ENCODE measurements around the gene PCDH20.

The PCDH20 gene, protein sequence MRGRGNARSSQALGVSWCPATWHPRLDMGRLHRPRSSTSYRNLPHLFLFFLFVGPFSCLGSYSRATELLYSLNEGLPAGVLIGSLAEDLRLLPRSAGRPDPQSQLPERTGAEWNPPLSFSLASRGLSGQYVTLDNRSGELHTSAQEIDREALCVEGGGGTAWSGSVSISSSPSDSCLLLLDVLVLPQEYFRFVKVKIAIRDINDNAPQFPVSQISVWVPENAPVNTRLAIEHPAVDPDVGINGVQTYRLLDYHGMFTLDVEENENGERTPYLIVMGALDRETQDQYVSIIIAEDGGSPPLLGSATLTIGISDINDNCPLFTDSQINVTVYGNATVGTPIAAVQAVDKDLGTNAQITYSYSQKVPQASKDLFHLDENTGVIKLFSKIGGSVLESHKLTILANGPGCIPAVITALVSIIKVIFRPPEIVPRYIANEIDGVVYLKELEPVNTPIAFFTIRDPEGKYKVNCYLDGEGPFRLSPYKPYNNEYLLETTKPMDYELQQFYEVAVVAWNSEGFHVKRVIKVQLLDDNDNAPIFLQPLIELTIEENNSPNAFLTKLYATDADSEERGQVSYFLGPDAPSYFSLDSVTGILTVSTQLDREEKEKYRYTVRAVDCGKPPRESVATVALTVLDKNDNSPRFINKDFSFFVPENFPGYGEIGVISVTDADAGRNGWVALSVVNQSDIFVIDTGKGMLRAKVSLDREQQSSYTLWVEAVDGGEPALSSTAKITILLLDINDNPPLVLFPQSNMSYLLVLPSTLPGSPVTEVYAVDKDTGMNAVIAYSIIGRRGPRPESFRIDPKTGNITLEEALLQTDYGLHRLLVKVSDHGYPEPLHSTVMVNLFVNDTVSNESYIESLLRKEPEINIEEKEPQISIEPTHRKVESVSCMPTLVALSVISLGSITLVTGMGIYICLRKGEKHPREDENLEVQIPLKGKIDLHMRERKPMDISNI

DNA sequence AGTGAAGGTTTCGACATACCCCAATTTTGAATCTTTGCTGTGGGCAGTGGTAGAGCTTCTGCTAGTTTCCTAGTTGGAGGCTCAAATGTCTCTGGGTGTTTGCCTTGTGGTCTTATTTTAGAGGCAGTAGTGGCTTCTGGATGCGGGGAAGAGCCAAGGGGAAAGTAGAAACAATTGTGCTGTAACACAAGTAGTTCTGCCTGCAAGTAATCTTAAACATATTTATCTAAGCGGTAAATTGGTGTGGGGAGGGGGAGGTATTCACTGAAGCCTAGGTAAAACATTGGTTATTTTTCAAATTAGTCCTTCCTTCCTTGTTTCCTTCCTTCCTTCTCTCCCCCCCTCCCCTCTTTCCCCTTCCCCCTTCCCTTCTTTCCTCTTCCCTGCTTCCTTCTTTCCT, at the start of gene PCDH20:
TSS of gene PCDH20 (minus strand) at position 101 of the 400 bp plus-strand sequence. CDS start 691 bp downstream, outside the sequence.
- Histone ChIP-seq H3K27me3 (ENCODE audit: control insufficient read depth, insufficient read depth, low read length) (peaks cover 38% of the 10 kb centered on the region), H3K36me3 (ENCODE audit: control insufficient read depth, insufficient read depth, low read length) (no peaks in the 10 kb centered on the region), H3K9me3 (ENCODE audit: control insufficient read depth, insufficient read depth, low read length) (no peaks in the 10 kb centered on the region), H3K4me1 (ENCODE audit: control insufficient read depth, insufficient read depth, low read length) (peaks cover 2% of the 10 kb centered on the region; the same call in 1 of the 2 replicates), H3K4me3 (ENCODE audit: low read depth, low read length) (peak within 1 kb of the TSS; percentile 83), H3K27ac (ENCODE audit: low read depth, low read length) (peak within 1 kb of the TSS; percentile 25), H3K9ac (ENCODE audit: low read depth, low read length) (peak within 1 kb of the TSS; percentile 63; the same call in 1 of the 2 replicates)

DNA sequence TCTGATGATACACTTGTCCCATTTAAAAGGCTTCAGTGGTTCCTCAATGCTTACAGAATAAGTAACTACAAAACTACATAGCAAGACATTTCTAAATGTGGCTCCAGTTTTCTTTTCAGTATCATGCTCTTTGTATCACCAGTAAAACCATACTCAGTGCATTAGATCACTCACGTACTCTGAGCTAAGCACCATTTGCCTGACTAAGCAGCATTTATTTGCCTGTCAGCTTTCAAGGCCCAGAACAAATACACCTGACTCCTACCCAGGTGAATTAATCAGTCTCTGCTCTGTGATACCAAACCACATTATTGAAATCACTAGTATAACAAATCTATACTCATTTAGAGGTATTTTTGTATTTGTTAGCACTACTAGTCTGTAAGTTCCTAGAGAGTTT, 47.4 kb upstream of the PCDH20 start:
- Histone ChIP-seq H3K4me3 (ENCODE audit: low read depth, low read length) (no peak overlapping the region), H3K27me3 (ENCODE audit: control insufficient read depth, insufficient read depth, low read length) (no peaks in the 10 kb centered on the region), H3K4me1 (ENCODE audit: control insufficient read depth, insufficient read depth, low read length) (no peaks in the 10 kb centered on the region), H3K27ac (ENCODE audit: low read depth, low read length) (no peak overlapping the region), H3K9me3 (ENCODE audit: control insufficient read depth, insufficient read depth, low read length) (no peaks in the 10 kb centered on the region), H3K9ac (ENCODE audit: low read depth, low read length) (no peak overlapping the region), H3K36me3 (ENCODE audit: control insufficient read depth, insufficient read depth, low read length) (no peaks in the 10 kb centered on the region)

DNA sequence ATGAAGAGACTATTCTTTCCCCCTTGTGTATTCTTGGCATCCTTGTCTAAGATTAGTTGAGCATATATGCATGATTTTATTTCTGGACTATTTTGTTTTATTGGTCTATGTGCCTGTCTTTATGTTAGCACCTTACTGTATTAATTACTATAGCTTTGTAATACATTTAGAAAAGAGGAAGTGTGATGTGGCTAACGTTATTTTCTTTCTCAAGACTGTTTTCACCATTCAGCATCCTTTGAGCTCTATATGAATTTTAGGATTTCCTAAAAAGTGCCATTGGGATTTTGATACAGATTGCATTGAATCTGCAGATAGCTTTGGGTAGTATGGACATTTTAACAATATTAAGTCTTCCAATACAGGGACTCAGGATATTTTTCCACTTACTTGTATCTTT, 37.5 kb upstream of the PCDH20 start:
- Histone ChIP-seq H3K9ac (ENCODE audit: low read depth, low read length) (no peak overlapping the region), H3K4me3 (ENCODE audit: low read depth, low read length) (no peak overlapping the region), H3K27me3 (ENCODE audit: control insufficient read depth, insufficient read depth, low read length) (no peaks in the 10 kb centered on the region), H3K27ac (ENCODE audit: low read depth, low read length) (no peak overlapping the region), H3K4me1 (ENCODE audit: control insufficient read depth, insufficient read depth, low read length) (no peaks in the 10 kb centered on the region), H3K36me3 (ENCODE audit: control insufficient read depth, insufficient read depth, low read length) (no peaks in the 10 kb centered on the region), H3K9me3 (ENCODE audit: control insufficient read depth, insufficient read depth, low read length) (no peaks in the 10 kb centered on the region)

DNA sequence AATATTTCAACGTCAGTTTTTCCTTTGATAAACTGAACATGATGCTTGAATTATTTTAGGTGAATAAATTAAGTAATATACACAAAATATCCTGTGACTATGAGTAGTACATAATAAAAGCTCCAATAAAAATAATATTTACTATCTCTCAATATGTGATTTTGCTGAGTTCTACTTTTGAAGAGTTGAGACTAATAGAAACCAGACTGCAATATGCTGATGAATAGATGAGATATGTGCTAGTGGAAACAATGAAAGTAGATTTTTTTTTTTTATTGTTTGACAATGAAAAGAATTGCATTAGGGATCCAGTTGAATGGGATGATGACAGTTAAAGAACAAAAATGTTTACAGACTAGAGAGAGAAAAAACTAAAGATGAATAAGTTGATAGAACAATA, 16.4 kb upstream of the PCDH20 start:
- Histone ChIP-seq H3K27ac (ENCODE audit: low read depth, low read length) (no peak overlapping the region), H3K4me1 (ENCODE audit: control insufficient read depth, insufficient read depth, low read length) (peaks cover 14% of the 10 kb centered on the region), H3K9ac (ENCODE audit: low read depth, low read length) (no peak overlapping the region), H3K36me3 (ENCODE audit: control insufficient read depth, insufficient read depth, low read length) (no peaks in the 10 kb centered on the region), H3K4me3 (ENCODE audit: low read depth, low read length) (no peak overlapping the region), H3K27me3 (ENCODE audit: control insufficient read depth, insufficient read depth, low read length) (no peaks in the 10 kb centered on the region), H3K9me3 (ENCODE audit: control insufficient read depth, insufficient read depth, low read length) (no peaks in the 10 kb centered on the region)

DNA sequence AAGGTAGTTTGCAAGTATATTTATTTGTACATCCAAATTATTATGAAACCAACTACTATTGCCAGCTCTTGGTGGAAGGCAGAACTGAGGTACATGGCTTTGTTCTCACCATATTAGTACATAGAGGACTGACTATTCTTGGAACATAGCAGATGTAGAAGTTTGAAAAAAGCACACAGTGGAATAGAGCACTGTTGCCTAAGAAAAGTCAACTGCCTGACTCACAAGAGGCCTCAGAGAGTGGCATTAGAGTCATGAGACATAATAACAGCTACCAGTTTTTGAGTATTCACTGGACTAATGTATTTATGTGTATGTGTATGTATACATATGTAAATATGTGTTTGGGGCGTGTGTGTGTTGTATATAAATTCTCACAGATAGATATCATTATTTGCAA, 8.3 kb upstream of the PCDH20 start:
- H3K4me1 ChIP-seq (ENCODE audit: control insufficient read depth, insufficient read depth, low read length), result peaks cover 5% of the 10 kb centered on the region; the same call in 1 of the 2 replicates
- no peaks in the 10 kb centered on the region for H3K27me3 ChIP-seq (ENCODE audit: control insufficient read depth, insufficient read depth, low read length)
- H3K36me3 ChIP-seq (ENCODE audit: control insufficient read depth, insufficient read depth, low read length), result no peaks in the 10 kb centered on the region
- H3K9ac ChIP-seq (ENCODE audit: low read depth, low read length), result no peak overlapping the region
- H3K4me3 ChIP-seq (ENCODE audit: low read depth, low read length), result no peak overlapping the region
- H3K27ac ChIP-seq (ENCODE audit: low read depth, low read length), result no peak overlapping the region
- H3K9me3 ChIP-seq (ENCODE audit: control insufficient read depth, insufficient read depth, low read length), result no peaks in the 10 kb centered on the region

DNA sequence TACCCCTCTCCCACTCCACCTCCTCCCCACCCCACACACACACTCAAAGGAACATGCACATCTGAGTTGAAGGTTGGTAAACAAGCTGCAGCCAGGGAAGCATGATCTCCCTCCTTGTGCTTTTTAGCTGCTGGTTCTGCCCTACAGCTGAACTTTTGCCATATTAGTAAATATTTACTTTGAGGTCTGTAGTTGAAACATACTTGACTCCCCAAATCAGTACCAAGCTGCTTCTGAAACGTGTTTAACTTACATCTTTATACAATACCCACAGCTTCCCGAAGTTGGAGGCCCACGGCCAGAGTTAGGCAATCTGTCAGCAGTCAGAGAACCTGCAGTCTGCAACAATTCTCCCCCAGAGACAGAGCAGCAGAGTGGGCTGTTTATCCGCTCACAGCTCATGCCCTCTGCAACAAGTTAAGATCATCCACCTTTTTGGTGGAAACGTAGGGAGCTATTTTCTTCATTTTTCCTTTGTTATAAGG, 1.5 kb upstream of the PCDH20 start:
- Histone ChIP-seq H3K27ac (ENCODE audit: low read depth, low read length) (no peak overlapping the region), H3K27me3 (ENCODE audit: control insufficient read depth, insufficient read depth, low read length) (peaks cover 31% of the 10 kb centered on the region), H3K4me3 (ENCODE audit: low read depth, low read length) (no peak overlapping the region), H3K9me3 (ENCODE audit: control insufficient read depth, insufficient read depth, low read length) (no peaks in the 10 kb centered on the region), H3K9ac (ENCODE audit: low read depth, low read length) (no peak overlapping the region), H3K4me1 (ENCODE audit: control insufficient read depth, insufficient read depth, low read length) (peaks cover 5% of the 10 kb centered on the region; the same call in 1 of the 2 replicates), H3K36me3 (ENCODE audit: control insufficient read depth, insufficient read depth, low read length) (no peaks in the 10 kb centered on the region)

DNA sequence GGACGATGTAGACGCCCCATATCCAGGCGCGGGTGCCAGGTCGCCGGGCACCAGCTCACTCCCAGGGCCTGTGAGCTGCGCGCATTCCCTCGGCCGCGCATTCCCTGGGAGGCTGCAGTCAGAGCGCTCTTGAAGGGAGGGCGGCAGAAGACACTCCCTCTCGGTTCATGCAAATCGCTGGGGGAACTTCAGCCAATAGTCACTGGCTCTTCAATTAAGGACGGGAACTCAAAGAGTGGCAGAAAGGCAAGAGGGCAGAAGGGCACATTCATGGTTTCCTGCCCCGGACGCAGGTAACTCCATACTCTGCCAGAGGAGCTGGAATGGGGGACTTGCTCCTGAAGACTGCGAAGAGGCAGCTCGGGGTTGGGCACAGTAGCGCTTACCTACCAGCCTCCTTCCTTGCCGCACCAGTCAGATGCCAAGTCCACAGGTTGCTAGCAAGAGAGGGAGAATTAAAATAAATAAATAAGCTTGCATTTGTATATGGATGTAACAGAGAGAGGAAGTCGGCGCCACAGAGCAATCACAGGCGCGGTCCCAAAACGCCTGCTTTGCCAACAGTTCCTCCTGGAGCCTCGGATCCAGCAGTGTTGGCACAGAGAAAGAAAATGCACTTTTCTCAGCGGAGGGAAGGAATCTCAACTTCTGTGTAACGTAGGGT, 459 bp downstream of the PCDH20 start:
- Histone ChIP-seq H3K9ac (ENCODE audit: low read depth, low read length) (peak overlapping the region; percentile 63; the same call in 1 of the 2 replicates), H3K4me1 (ENCODE audit: control insufficient read depth, insufficient read depth, low read length) (no peaks in the 10 kb centered on the region), H3K27ac (ENCODE audit: low read depth, low read length) (peak overlapping the region; percentile 25), H3K9me3 (ENCODE audit: control insufficient read depth, insufficient read depth, low read length) (no peaks in the 10 kb centered on the region), H3K36me3 (ENCODE audit: control insufficient read depth, insufficient read depth, low read length) (no peaks in the 10 kb centered on the region), H3K27me3 (ENCODE audit: control insufficient read depth, insufficient read depth, low read length) (peaks cover 38% of the 10 kb centered on the region), H3K4me3 (ENCODE audit: low read depth, low read length) (peak overlapping the region; percentile 83)

DNA sequence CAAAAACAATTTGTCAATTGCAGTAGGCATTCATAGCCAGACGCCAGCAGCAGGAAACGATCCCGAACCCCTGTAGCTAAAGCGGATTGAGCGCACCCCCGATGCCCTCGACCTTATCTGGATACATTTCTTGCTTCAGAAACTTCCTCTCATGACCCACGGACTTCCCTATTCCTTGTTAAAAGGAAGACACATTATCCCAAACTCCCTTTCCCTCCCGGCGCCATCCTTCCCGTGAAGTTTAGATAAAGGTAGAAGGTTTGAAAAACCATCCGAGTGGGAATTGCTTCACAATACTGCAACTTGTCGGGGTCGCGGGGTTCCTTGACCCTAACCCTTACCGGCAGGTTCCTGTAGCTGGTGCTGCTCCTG, 977 bp downstream of the PCDH20 start:
- Histone ChIP-seq H3K9me3 (ENCODE audit: control insufficient read depth, insufficient read depth, low read length) (no peaks in the 10 kb centered on the region), H3K9ac (ENCODE audit: low read depth, low read length) (no peak overlapping the region), H3K4me3 (ENCODE audit: low read depth, low read length) (peak overlapping the region; percentile 83), H3K27me3 (ENCODE audit: control insufficient read depth, insufficient read depth, low read length) (peaks cover 38% of the 10 kb centered on the region), H3K27ac (ENCODE audit: low read depth, low read length) (peak overlapping the region; percentile 25), H3K36me3 (ENCODE audit: control insufficient read depth, insufficient read depth, low read length) (no peaks in the 10 kb centered on the region), H3K4me1 (ENCODE audit: control insufficient read depth, insufficient read depth, low read length) (no peaks in the 10 kb centered on the region)

DNA sequence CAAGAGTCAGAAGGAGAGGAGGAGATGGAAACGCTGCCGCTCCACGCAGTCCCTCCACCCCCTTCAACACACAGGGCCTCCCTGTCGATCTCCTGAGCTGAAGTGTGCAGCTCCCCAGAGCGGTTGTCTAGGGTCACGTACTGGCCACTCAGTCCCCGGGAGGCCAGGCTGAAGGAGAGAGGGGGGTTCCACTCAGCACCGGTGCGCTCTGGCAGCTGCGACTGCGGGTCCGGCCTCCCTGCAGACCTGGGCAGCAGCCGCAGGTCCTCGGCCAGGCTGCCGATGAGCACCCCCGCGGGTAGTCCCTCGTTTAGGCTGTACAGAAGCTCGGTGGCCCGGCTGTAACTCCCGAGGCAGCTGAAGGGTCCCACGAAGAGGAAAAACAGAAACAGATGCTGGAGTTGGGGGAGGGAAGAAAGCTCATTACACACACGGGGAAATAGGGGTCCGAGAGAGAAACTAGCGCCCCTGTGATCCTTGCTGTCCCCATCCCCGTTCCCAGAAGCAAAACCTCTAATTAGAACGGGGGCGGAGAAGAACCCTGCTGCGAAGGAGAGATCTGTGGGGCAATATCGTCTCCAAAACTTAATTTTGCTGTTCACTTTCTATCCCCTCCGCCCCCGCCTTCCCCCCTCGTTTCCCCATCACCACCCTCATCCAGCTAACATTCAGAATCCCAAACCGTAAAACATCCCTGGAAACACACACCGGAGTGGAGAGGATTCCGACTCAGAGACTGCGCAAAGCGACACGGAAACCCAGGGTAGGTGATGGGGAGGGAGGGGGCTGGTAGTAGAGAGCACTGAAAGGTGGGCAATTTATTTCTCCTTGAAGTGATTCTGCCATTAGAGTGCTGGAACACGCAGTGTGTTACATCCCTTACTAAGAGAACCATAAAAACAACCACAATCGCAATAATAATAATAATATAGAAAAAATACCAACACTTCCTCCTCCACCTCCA, 1.8 kb downstream of the PCDH20 start:
- Histone ChIP-seq H3K4me1 (ENCODE audit: control insufficient read depth, insufficient read depth, low read length) (no peaks in the 10 kb centered on the region), H3K36me3 (ENCODE audit: control insufficient read depth, insufficient read depth, low read length) (no peaks in the 10 kb centered on the region), H3K9me3 (ENCODE audit: control insufficient read depth, insufficient read depth, low read length) (no peaks in the 10 kb centered on the region), H3K27ac (ENCODE audit: low read depth, low read length) (no peak overlapping the region), H3K9ac (ENCODE audit: low read depth, low read length) (no peak overlapping the region), H3K27me3 (ENCODE audit: control insufficient read depth, insufficient read depth, low read length) (peaks cover 38% of the 10 kb centered on the region), H3K4me3 (ENCODE audit: low read depth, low read length) (peak overlapping the region; percentile 83)
